Measurements from ENCODE around the gene ZNF43.
"Not testable (repeated sequence)": the region's sequence is repeated elsewhere in the genome, so short reads cannot be mapped to it uniquely, and the experiment has no call there.

The ZNF43 gene

DNA sequence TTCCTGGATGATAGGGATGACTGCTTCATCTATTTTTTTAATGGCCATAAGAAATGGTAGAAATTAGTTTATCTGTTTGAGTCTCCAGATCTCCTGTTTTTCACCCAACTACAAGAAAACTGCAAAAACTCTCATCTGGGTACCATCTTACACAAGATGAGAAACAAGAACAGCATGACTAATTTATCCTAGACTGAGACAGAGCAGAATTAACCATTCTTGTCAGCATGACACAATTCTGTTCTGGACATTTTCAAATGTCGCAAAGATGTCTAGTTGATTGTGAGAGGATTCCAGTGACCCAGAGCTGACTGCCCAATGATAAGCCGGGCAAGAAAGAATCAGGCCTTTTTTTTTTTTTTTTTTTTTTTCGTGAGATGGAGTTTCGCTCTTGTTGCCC lies 12.8 kb downstream of the ZNF43 start:
- no CpG with 5 or more reads among the region's 4 CpGs for WGBS, 2 donors (ENCODE audit: extremely low coverage in 2 of 2, insufficient read length in 2 of 2, insufficient replicate concordance in 1 of 2)

DNA sequence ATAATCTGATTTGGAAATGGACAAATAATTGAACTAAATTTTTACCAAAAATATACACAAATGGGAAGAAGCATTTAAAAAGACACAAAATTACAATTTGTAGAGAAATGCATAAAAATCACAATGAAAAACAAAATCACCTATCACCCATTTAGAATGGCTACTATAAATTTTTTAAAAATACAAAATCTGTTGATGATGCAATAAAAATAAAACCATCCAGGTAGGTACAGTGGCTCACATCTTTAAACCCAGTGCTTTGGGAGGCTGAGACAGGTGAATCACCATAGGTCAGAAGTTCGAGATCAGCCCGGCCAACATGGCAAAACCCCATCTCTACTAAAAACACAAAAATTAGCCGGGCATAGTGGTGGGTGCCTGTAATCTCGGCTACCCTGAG lies 23.5 kb downstream of the ZNF43 start:
- no peak overlapping the region for H4K91ac ChIP-seq (ENCODE audit: low read depth, low read length, poor library complexity)
- no peak overlapping the region for H3K23ac ChIP-seq (ENCODE audit: low read depth, low read length, poor library complexity)
- H3K4me3 ChIP-seq (ENCODE audit: low read length in 2 of 2), result no peak overlapping the region
- H2BK5ac ChIP-seq (ENCODE audit: low read length), result no peak overlapping the region
- H2BK12ac ChIP-seq (ENCODE audit: low read length), result no peak overlapping the region
- H2AFZ ChIP-seq (ENCODE audit: low read length), result no peak overlapping the region
- no peak overlapping the region for H2BK120ac ChIP-seq (ENCODE audit: low read depth, low read length)
- no peaks in the 10 kb centered on the region for H3K27me3 ChIP-seq (ENCODE audit: control insufficient read depth in 3 of 3, insufficient read depth in 3 of 3, low read depth in 1 of 3, low read length in 3 of 3)
- H3K9ac ChIP-seq (ENCODE audit: low read depth, low read length, poor library complexity), result no peak overlapping the region
- peaks cover 1% of the 10 kb centered on the region for H3K79me1 ChIP-seq (ENCODE audit: low read depth, low read length)
- H2AK5ac ChIP-seq (ENCODE audit: low read depth, low read length), result no peak overlapping the region
- H3K27ac ChIP-seq (replicated peaks; ENCODE audit: low read length), result no peak overlapping the region
- no peak overlapping the region for H3K4me2 ChIP-seq (ENCODE audit: insufficient read depth, low read length, poor library complexity, severe bottlenecking)
- no peak overlapping the region for H4K8ac ChIP-seq (ENCODE audit: low read depth, low read length)
- no peak overlapping the region for H2BK15ac ChIP-seq (ENCODE audit: low read length)
- peaks cover 42 to 100% of the 10 kb centered on the region in 2 donors for H3K36me3 ChIP-seq (replicated peaks in 1 of 2; ENCODE audit: control insufficient read depth in 2 of 2, insufficient read depth in 2 of 2, low read length in 2 of 2)
- peaks cover 33 to 100% of the 10 kb centered on the region in 2 donors for H3K9me3 ChIP-seq (replicated peaks in 1 of 2; ENCODE audit: control insufficient read depth in 2 of 2, insufficient read depth in 1 of 2, low read depth in 1 of 2, low read length in 2 of 2)
- H3K4ac ChIP-seq (ENCODE audit: low read length), result no peak overlapping the region
- no peak for DNase-seq (ENCODE audit: low spot score)
- no peaks in the 10 kb centered on the region for H3K4me1 ChIP-seq (ENCODE audit: control insufficient read depth in 2 of 2, insufficient read depth in 1 of 2, low read depth in 1 of 2, low read length in 2 of 2)
- H3K14ac ChIP-seq (ENCODE audit: low read length), result no peak overlapping the region
- no CpG with 5 or more reads among the region's 4 CpGs for WGBS, 2 donors (ENCODE audit: extremely low coverage in 2 of 2, insufficient read length in 2 of 2, insufficient replicate concordance in 1 of 2)
- H3K18ac ChIP-seq (ENCODE audit: low read length), result no peak overlapping the region

More for the DNA sequence above, 12.8 kb downstream of the ZNF43 start:
- no peak for DNase-seq (ENCODE audit: low spot score)
- Histone ChIP-seq H3K18ac (ENCODE audit: low read length) (no peak overlapping the region), H2AFZ (ENCODE audit: low read length) (no peak overlapping the region), H3K23ac (ENCODE audit: low read depth, low read length, poor library complexity) (no peak overlapping the region), H4K91ac (ENCODE audit: low read depth, low read length, poor library complexity) (no peak overlapping the region), H3K4me3 (ENCODE audit: low read length in 2 of 2) (no peak overlapping the region), H3K4ac (ENCODE audit: low read length) (no peak overlapping the region), H3K27ac (replicated peaks; ENCODE audit: low read length) (no peak overlapping the region), H4K8ac (ENCODE audit: low read depth, low read length) (no peak overlapping the region), H2BK12ac (ENCODE audit: low read length) (no peak overlapping the region), H3K14ac (ENCODE audit: low read length) (no peak overlapping the region), H3K9me3 (replicated peaks in 1 of 2; ENCODE audit: control insufficient read depth in 2 of 2, insufficient read depth in 1 of 2, low read depth in 1 of 2, low read length in 2 of 2) (peaks cover 23 to 98% of the 10 kb centered on the region in 2 donors), H3K9ac (ENCODE audit: low read depth, low read length, poor library complexity) (no peak overlapping the region), H2BK15ac (ENCODE audit: low read length) (no peak overlapping the region), H3K36me3 (replicated peaks in 1 of 2; ENCODE audit: control insufficient read depth in 2 of 2, insufficient read depth in 2 of 2, low read length in 2 of 2) (peaks cover 31 to 89% of the 10 kb centered on the region in 2 donors), H2BK120ac (ENCODE audit: low read depth, low read length) (no peak overlapping the region), H3K79me1 (ENCODE audit: low read depth, low read length) (peaks cover 3% of the 10 kb centered on the region), H2AK5ac (ENCODE audit: low read depth, low read length) (no peak overlapping the region), H3K4me1 (ENCODE audit: control insufficient read depth in 2 of 2, insufficient read depth in 1 of 2, low read depth in 1 of 2, low read length in 2 of 2) (no peaks in the 10 kb centered on the region), H3K4me2 (ENCODE audit: insufficient read depth, low read length, poor library complexity, severe bottlenecking) (no peak overlapping the region), H2BK5ac (ENCODE audit: low read length) (no peak overlapping the region), H3K27me3 (ENCODE audit: control insufficient read depth in 3 of 3, insufficient read depth in 3 of 3, low read depth in 1 of 3, low read length in 3 of 3) (no peaks in the 10 kb centered on the region)

DNA sequence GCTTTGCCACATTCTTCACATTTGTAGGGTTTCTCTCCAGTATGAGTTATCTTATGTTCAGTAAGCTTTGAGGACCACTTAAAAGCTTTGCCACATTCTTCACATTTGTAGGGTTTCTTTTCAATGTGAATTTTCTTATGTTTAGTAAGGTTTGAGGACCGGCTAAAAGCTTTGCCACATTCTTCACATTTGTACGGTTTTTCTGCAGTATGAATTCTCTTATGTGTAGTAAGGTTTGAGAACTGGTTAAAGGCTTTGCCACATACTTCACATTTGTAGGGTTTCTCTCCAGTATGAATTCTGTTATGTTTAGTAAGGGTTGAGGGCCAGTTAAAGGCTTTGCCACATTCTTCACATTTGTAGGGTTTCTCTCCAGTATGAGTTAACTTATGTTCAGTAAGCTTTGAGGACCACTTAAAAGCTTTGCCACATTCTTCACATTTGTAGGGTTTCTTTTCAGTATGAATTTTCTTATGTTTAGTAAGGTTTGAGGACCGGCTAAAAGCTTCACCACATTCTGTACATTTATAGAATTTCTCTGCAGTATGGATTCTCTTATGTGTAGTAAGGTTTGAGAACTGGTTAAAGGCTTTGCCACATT lies 27.5 kb downstream of the ZNF43 start:
- not testable (repeated sequence) for H3K4ac ChIP-seq (ENCODE audit: low read length); H3K27me3 ChIP-seq (ENCODE audit: control insufficient read depth in 3 of 3, insufficient read depth in 3 of 3, low read depth in 1 of 3, low read length in 3 of 3); H2AFZ ChIP-seq (ENCODE audit: low read length); H3K27ac ChIP-seq (replicated peaks; ENCODE audit: low read length); H3K18ac ChIP-seq (ENCODE audit: low read length); DNase-seq (ENCODE audit: low spot score); H2BK5ac ChIP-seq (ENCODE audit: low read length); H3K9ac ChIP-seq (ENCODE audit: low read depth, low read length, poor library complexity); H3K14ac ChIP-seq (ENCODE audit: low read length); H3K4me3 ChIP-seq (ENCODE audit: low read length in 2 of 2); H2AK5ac ChIP-seq (ENCODE audit: low read depth, low read length); H3K23ac ChIP-seq (ENCODE audit: low read depth, low read length, poor library complexity); H3K4me1 ChIP-seq (ENCODE audit: control insufficient read depth in 2 of 2, insufficient read depth in 1 of 2, low read depth in 1 of 2, low read length in 2 of 2); H2BK12ac ChIP-seq (ENCODE audit: low read length); H3K4me2 ChIP-seq (ENCODE audit: insufficient read depth, low read length, poor library complexity, severe bottlenecking); H2BK15ac ChIP-seq (ENCODE audit: low read length); H4K91ac ChIP-seq (ENCODE audit: low read depth, low read length, poor library complexity); H4K8ac ChIP-seq (ENCODE audit: low read depth, low read length); H3K79me1 ChIP-seq (ENCODE audit: low read depth, low read length); H2BK120ac ChIP-seq (ENCODE audit: low read depth, low read length)
- WGBS, 2 donors (ENCODE audit: extremely low coverage in 2 of 2, insufficient read length in 2 of 2, insufficient replicate concordance in 1 of 2), result no CpG with 5 or more reads among the region's 3 CpGs
- Histone ChIP-seq H3K9me3 (replicated peaks in 1 of 2; ENCODE audit: control insufficient read depth in 2 of 2, insufficient read depth in 1 of 2, low read depth in 1 of 2, low read length in 2 of 2) (peaks cover 17 to 99% of the 10 kb centered on the region in 2 donors), H3K36me3 (replicated peaks in 1 of 2; ENCODE audit: control insufficient read depth in 2 of 2, insufficient read depth in 2 of 2, low read length in 2 of 2) (peaks cover 20 to 83% of the 10 kb centered on the region in 2 donors)

DNA sequence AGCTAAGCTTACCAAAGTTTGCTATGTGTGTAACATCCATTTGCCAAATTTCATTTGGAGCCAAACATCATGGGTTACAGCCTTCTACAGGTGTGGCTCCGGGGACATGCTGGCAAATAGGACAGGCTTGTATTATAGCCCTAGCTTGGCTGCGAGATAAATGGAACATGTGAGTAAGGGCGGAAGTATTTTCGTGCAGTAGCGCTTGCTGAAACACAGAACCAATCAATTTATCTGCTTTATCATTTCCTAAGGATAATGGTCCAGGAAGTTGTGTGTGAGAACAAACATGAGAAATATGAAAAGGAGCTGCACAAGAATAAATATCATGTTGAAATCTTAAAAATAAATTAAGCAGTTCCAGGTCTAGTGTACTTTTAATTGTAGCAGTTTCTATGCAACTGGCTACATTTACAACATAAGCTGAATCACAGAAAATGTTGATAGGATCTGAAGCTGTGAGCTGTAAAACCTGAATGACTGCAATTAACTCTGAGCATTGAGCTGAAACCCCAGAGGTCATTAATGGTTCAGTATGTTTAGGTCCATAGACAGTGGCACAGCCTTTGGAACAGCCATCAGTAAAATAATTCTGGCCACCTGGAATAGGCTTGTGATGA lies 46.4 kb downstream of the ZNF43 start:
- Histone ChIP-seq H2BK120ac (ENCODE audit: low read depth, low read length) (no peak overlapping the region), H2AFZ (ENCODE audit: low read length) (no peak overlapping the region), H3K14ac (ENCODE audit: low read length) (no peak overlapping the region), H4K91ac (ENCODE audit: low read depth, low read length, poor library complexity) (no peak overlapping the region), H3K4me3 (ENCODE audit: low read length in 2 of 2) (no peak overlapping the region), H3K79me1 (ENCODE audit: low read depth, low read length) (no peaks in the 10 kb centered on the region), H3K4me1 (ENCODE audit: control insufficient read depth in 2 of 2, insufficient read depth in 1 of 2, low read depth in 1 of 2, low read length in 2 of 2) (no peaks in the 10 kb centered on the region), H2BK15ac (ENCODE audit: low read length) (no peak overlapping the region), H3K18ac (ENCODE audit: low read length) (no peak overlapping the region), H4K8ac (ENCODE audit: low read depth, low read length) (no peak overlapping the region), H2BK5ac (ENCODE audit: low read length) (no peak overlapping the region), H3K4ac (ENCODE audit: low read length) (no peak overlapping the region), H3K9me3 (replicated peaks in 1 of 2; ENCODE audit: control insufficient read depth in 2 of 2, insufficient read depth in 1 of 2, low read depth in 1 of 2, low read length in 2 of 2) (peaks cover 2 to 4% of the 10 kb centered on the region in 2 donors), H3K9ac (ENCODE audit: low read depth, low read length, poor library complexity) (no peak overlapping the region), H3K27ac (replicated peaks; ENCODE audit: low read length) (no peak overlapping the region), H3K27me3 (ENCODE audit: control insufficient read depth in 3 of 3, insufficient read depth in 3 of 3, low read depth in 1 of 3, low read length in 3 of 3) (no peaks in the 10 kb centered on the region), H2AK5ac (ENCODE audit: low read depth, low read length) (no peak overlapping the region), H3K36me3 (replicated peaks in 1 of 2; ENCODE audit: control insufficient read depth in 2 of 2, insufficient read depth in 2 of 2, low read length in 2 of 2) (no peaks in the 10 kb centered on the region), H2BK12ac (ENCODE audit: low read length) (no peak overlapping the region), H3K4me2 (ENCODE audit: insufficient read depth, low read length, poor library complexity, severe bottlenecking) (no peak overlapping the region), H3K23ac (ENCODE audit: low read depth, low read length, poor library complexity) (no peak overlapping the region)
- no peak for DNase-seq (ENCODE audit: low spot score)
- no CpG with 5 or more reads among the region's 5 CpGs for WGBS, 2 donors (ENCODE audit: extremely low coverage in 2 of 2, insufficient read length in 2 of 2, insufficient replicate concordance in 1 of 2)
